ENCODE results near the gene RTTN. TPM values are rescaled to one million over a fixed set of nuclear protein-coding genes. Genes with fewer than 3 reads are reported as not detected.

The RTTN gene
- total RNA-seq, 1 donor from 2014 or later: 8.8 TPM

DNA sequence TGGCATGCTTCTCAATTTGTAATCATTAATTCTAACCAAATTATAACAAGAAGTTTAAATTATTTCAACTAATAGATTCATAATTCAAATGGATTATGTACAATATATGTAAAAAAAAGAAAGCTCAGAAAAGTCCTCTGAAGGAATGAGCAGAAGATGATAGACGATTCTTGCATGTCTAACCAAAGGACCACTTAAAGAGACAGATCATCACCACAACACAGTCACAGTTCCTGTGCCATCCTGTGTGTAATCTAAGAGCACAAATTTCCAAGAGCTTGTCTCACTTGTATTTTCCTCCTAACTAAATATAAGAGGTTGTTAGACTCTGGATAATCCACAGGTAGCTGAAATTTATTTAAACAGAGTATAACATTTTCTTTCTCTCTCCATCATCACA, 135.5 kb downstream of the RTTN start:
- Mint-ChIP-seq H3K4me3 (ENCODE audit: unreplicated experiment) (no peak overlapping the region), H3K9me3 (ENCODE audit: unreplicated experiment) (no peaks in the 10 kb centered on the region), H3K27me3 (ENCODE audit: unreplicated experiment) (no peaks in the 10 kb centered on the region), H3K4me1 (ENCODE audit: unreplicated experiment) (peaks cover 12% of the 10 kb centered on the region), H3K27ac (ENCODE audit: unreplicated experiment) (no peak overlapping the region), H3K36me3 (ENCODE audit: unreplicated experiment) (peaks cover 10% of the 10 kb centered on the region)
- no peak for TF ChIP-seq CTCF (IDR thresholded peaks at IDR 0.05)
- no peak for DNase-seq (ENCODE audit: extremely low spot score, unreplicated experiment)

GRCh38 chr18:70069382-70069781, 136.1 kb downstream of the RTTN start:
- no peak for DNase-seq (ENCODE audit: extremely low spot score, unreplicated experiment)
- no peaks in the 10 kb centered on the region for H3K9me3 Mint-ChIP-seq (ENCODE audit: unreplicated experiment)
- TF ChIP-seq CTCF (IDR thresholded peaks at IDR 0.05): no peak

GRCh38 chr18:70068981-70069380, 136.5 kb downstream of the RTTN start:
- H3K4me3 Mint-ChIP-seq (ENCODE audit: unreplicated experiment): no peak overlapping the region
- H3K9me3 Mint-ChIP-seq (ENCODE audit: unreplicated experiment): no peaks in the 10 kb centered on the region
- peaks cover 9% of the 10 kb centered on the region for H3K4me1 Mint-ChIP-seq (ENCODE audit: unreplicated experiment)
- DNase-seq (ENCODE audit: extremely low spot score, unreplicated experiment): no peak
- TF ChIP-seq CTCF (IDR thresholded peaks at IDR 0.05): no peak
- no peak overlapping the region for H3K27ac Mint-ChIP-seq (ENCODE audit: unreplicated experiment)
- no peaks in the 10 kb centered on the region for H3K27me3 Mint-ChIP-seq (ENCODE audit: unreplicated experiment)
- H3K36me3 Mint-ChIP-seq (ENCODE audit: unreplicated experiment): peaks cover 10% of the 10 kb centered on the region

More at GRCh38 chr18:70069382-70069781, 136.1 kb downstream of the RTTN start:
- Mint-ChIP-seq H3K36me3 (ENCODE audit: unreplicated experiment) (peaks cover 10% of the 10 kb centered on the region), H3K27ac (ENCODE audit: unreplicated experiment) (no peak overlapping the region), H3K4me1 (ENCODE audit: unreplicated experiment) (peaks cover 12% of the 10 kb centered on the region), H3K4me3 (ENCODE audit: unreplicated experiment) (no peak overlapping the region), H3K27me3 (ENCODE audit: unreplicated experiment) (no peaks in the 10 kb centered on the region)

- Mint-ChIP-seq H3K27ac (ENCODE audit: unreplicated experiment) (no peak overlapping the region), H3K27me3 (ENCODE audit: unreplicated experiment) (no peaks in the 10 kb centered on the region), H3K9me3 (ENCODE audit: unreplicated experiment) (no peaks in the 10 kb centered on the region), H3K4me1 (ENCODE audit: unreplicated experiment) (no peaks in the 10 kb centered on the region), H3K4me3 (ENCODE audit: unreplicated experiment) (no peak overlapping the region), H3K36me3 (ENCODE audit: unreplicated experiment) (peaks cover 9% of the 10 kb centered on the region)
- no peak for DNase-seq (ENCODE audit: extremely low spot score, unreplicated experiment)
- no peak for TF ChIP-seq CTCF (IDR thresholded peaks at IDR 0.05)
Observed at GRCh38 chr18:70059684-70060083, 145.8 kb downstream of the RTTN start.

DNA sequence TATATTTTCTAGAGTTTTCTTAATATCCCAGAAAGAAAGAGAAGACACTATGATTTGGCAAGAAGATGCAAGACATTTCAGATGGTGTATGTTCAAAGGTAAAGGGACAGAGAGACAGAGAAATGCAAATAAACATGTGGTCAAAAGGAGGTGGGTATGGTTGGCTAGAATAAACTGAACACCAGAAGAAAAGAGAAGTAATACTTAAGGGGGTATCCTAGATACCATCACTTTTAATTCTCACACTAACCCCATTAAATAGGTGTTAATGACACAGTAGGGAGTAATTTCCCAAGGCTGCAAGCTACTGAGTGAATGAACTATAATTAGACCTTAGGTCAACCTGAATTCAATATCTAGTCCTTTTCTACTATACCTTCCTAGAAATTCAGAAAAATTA, 146.6 kb downstream of the RTTN start:
- Mint-ChIP-seq H3K36me3 (ENCODE audit: unreplicated experiment) (peaks cover 9% of the 10 kb centered on the region), H3K27me3 (ENCODE audit: unreplicated experiment) (no peaks in the 10 kb centered on the region), H3K9me3 (ENCODE audit: unreplicated experiment) (no peaks in the 10 kb centered on the region), H3K4me3 (ENCODE audit: unreplicated experiment) (no peak overlapping the region), H3K4me1 (ENCODE audit: unreplicated experiment) (no peaks in the 10 kb centered on the region), H3K27ac (ENCODE audit: unreplicated experiment) (no peak overlapping the region)
- TF ChIP-seq CTCF (IDR thresholded peaks at IDR 0.05): no peak
- DNase-seq (ENCODE audit: extremely low spot score, unreplicated experiment): no peak
